RWPE2 (cell line): Measurements from ENCODE around the gene PLA2G2F.

Experiments
- ATAC-seq: fragments of 200-7000 bp; cut with Tn5 transposase; 3 replicates; pipeline ENCODE4 v1.9.1; 2021; ENCODE audit warnings: low read depth
- DNase-seq: peaks from one replicate; pipeline ENCODE4 v3.0.0-alpha.2; 2020; ENCODE audit warnings: low spot score
- H3K27ac ChIP-seq: fragments of 450-650 bp; 2 replicates; pipeline ENCODE4 v1.5.1; 2017; ENCODE audit warnings: mild to moderate bottlenecking; ENCODE audit not compliant: poor library complexity, severe bottlenecking
- H3K27me3 ChIP-seq: fragments of 250-450 bp; sonication (Bioruptor Pico); 2 replicates; pipeline ENCODE4 v1.5.1; 2021; ENCODE audit warnings: mild to moderate bottlenecking, moderate library complexity; ENCODE audit not compliant: insufficient read depth, poor library complexity, severe bottlenecking
- H3K36me3 ChIP-seq: fragments of 250-450 bp; sonication (Bioruptor Pico); 2 replicates; pipeline ENCODE4 v1.5.1; 2020; ENCODE audit warnings: low read depth, mild to moderate bottlenecking, moderate library complexity
- H3K4me1 ChIP-seq: fragments of 250-450 bp; sonication (Bioruptor Pico); 2 replicates; pipeline ENCODE4 v1.5.1; 2021; ENCODE audit warnings: mild to moderate bottlenecking, moderate library complexity; ENCODE audit not compliant: insufficient read depth, poor library complexity, severe bottlenecking
- H3K4me3 ChIP-seq: fragments of 250-450 bp; sonication (Bioruptor Pico); 2 replicates; pipeline ENCODE4 v1.5.1; 2021; ENCODE audit warnings: mild to moderate bottlenecking, moderate library complexity; ENCODE audit not compliant: severe bottlenecking
- H3K9me3 ChIP-seq: fragments of 250-450 bp; sonication (Bioruptor Pico); 2 replicates; pipeline ENCODE4 v1.5.1; 2021; ENCODE audit warnings: mild to moderate bottlenecking, moderate library complexity; ENCODE audit not compliant: severe bottlenecking
- TF ChIP-seq, protein P1 (sequence below): fragments of 450-650 bp; IDR thresholded peaks from one replicate; pipeline ENCODE4 v1.5.1; 2017; ENCODE audit warnings: mild to moderate bottlenecking, moderate library complexity; ENCODE audit not compliant: poor library complexity, severe bottlenecking

The PLA2G2F gene

DNA sequence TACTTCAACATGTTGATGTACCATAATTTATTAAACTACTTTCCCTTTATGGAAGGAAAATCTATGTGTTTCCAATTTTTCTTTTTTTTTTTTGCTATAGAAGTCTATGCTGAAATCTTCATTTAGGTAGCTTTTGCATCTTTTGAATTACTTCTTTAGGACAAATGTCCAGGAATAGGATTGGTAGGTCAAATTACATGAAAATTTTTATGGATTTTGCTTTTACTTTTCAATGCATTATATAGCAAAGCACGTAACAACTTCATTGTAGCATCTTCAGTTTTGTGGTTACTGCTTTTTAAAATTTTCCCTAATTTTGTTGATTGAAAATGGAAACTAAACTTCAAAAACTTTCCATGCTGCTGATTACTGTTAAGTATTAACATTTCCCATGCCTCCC lies 59.2 kb downstream of the PLA2G2F start:
- TF ChIP-seq, protein P1, sequence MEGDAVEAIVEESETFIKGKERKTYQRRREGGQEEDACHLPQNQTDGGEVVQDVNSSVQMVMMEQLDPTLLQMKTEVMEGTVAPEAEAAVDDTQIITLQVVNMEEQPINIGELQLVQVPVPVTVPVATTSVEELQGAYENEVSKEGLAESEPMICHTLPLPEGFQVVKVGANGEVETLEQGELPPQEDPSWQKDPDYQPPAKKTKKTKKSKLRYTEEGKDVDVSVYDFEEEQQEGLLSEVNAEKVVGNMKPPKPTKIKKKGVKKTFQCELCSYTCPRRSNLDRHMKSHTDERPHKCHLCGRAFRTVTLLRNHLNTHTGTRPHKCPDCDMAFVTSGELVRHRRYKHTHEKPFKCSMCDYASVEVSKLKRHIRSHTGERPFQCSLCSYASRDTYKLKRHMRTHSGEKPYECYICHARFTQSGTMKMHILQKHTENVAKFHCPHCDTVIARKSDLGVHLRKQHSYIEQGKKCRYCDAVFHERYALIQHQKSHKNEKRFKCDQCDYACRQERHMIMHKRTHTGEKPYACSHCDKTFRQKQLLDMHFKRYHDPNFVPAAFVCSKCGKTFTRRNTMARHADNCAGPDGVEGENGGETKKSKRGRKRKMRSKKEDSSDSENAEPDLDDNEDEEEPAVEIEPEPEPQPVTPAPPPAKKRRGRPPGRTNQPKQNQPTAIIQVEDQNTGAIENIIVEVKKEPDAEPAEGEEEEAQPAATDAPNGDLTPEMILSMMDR, result no peak
- DNase-seq (no peak), ATAC-seq (no peak)
- H3K27ac ChIP-seq, result no peak overlapping the region
- no peaks in the 10 kb centered on the region for H3K9me3 ChIP-seq
- no peaks in the 10 kb centered on the region for H3K27me3 ChIP-seq
- no peaks in the 10 kb centered on the region for H3K36me3 ChIP-seq
- H3K4me3 ChIP-seq, result no peak overlapping the region
- H3K4me1 ChIP-seq, result no peaks in the 10 kb centered on the region

DNA sequence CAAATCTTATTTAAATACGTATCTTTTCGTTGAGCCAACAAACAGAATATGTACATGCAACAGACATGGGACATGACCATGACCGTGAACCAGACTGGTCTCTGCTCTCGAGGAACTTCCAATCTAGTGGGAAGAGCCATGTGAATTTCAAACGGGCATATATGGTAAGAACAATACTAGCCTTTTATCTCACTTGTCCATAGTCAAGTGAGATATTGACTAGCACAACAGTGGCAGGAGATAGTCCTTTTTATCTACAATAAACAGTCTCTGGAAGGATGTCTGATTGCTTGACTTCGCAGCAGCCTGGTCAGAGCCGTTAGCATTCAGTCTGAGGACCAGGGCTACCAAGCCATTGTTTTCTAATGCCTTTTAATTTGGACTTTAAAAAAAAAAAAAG lies 59.8 kb downstream of the PLA2G2F start:
- TF ChIP-seq, protein P1, result no peak
- Histone ChIP-seq H3K4me1 (no peaks in the 10 kb centered on the region), H3K27me3 (no peaks in the 10 kb centered on the region), H3K9me3 (no peaks in the 10 kb centered on the region), H3K4me3 (no peak overlapping the region), H3K27ac (no peak overlapping the region), H3K36me3 (no peaks in the 10 kb centered on the region)
- no peak for DNase-seq
- ATAC-seq, result no peak

DNA sequence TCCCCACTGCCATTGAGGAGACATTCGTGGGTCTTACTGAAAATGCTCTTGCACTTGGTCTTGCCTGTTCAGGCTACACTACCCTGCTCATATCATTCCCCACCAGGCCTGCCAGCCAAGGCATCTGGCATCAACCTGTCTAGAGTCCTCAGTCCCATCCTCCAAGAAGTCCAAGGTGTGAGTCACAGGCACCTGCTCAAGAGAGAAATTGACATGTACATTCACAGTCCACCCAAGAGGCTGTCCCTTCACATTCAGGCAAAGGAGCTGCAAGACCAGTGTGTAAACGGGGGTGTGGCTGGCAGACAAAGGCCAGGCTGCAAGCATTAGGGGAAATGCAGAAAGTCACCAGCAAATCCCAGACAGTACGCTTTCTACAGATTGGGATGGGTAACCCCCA lies 60.3 kb downstream of the PLA2G2F start:
- DNase-seq (no peak), ATAC-seq (peak; percentile 65)
- Histone ChIP-seq H3K27me3 (no peaks in the 10 kb centered on the region), H3K4me3 (no peak overlapping the region), H3K36me3 (no peaks in the 10 kb centered on the region), H3K9me3 (no peaks in the 10 kb centered on the region), H3K27ac (no peak overlapping the region), H3K4me1 (no peaks in the 10 kb centered on the region)
- TF ChIP-seq, protein P1, result no peak

DNA sequence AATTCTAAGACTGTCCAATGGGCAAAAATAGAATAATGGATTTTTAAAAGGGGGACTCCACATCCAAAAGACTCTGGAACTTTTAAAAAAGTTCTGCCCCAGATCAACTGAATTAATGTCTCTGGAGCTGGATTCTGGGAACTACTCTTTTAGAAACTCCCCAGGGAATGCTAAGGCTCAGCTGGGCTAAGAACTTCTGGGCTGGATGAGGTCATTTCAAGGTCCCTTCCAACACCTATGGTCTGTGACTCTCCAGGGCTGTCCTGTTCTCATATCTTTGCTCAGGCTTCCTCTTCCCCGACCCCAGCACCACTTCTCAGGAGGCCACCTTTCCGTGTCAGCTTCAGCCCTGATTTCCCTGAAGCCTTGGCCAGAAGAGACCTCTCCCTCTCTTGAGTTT lies 60.7 kb downstream of the PLA2G2F start:
- Histone ChIP-seq H3K4me3 (no peak overlapping the region), H3K9me3 (no peaks in the 10 kb centered on the region), H3K36me3 (no peaks in the 10 kb centered on the region), H3K27me3 (no peaks in the 10 kb centered on the region), H3K4me1 (no peaks in the 10 kb centered on the region), H3K27ac (no peak overlapping the region)
- ATAC-seq (no peak), DNase-seq (no peak)
- TF ChIP-seq, protein P1, result no peak
